Measurements from ENCODE around the gene GZMM.

DNA sequence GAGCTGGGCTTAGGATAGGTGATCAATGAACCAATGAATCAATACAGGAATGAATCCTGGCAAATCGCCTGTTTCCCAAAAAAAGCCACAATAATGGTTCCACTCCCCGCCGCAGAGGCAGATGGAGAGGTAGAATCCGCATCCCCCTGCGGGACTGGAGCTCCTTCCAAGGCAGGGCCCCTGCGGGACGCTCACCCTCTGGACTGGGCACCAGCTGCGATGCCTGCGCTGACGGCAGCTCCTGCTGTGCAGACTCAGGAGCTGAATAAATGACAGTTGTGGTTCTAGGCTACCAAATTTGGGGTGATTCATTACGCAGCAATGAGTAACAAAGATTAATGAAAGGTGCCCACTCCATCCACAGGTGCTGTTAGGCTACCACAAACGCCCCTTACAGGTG is 21.1 kb upstream of the GZMM start:
- TF ChIP-seq, protein P1, sequence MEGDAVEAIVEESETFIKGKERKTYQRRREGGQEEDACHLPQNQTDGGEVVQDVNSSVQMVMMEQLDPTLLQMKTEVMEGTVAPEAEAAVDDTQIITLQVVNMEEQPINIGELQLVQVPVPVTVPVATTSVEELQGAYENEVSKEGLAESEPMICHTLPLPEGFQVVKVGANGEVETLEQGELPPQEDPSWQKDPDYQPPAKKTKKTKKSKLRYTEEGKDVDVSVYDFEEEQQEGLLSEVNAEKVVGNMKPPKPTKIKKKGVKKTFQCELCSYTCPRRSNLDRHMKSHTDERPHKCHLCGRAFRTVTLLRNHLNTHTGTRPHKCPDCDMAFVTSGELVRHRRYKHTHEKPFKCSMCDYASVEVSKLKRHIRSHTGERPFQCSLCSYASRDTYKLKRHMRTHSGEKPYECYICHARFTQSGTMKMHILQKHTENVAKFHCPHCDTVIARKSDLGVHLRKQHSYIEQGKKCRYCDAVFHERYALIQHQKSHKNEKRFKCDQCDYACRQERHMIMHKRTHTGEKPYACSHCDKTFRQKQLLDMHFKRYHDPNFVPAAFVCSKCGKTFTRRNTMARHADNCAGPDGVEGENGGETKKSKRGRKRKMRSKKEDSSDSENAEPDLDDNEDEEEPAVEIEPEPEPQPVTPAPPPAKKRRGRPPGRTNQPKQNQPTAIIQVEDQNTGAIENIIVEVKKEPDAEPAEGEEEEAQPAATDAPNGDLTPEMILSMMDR (IDR thresholded peaks at IDR 0.05) = no peak
- TF ChIP-seq YY1 (IDR thresholded peaks at IDR 0.05; ENCODE audit: low read depth) (no peak), MAX (IDR thresholded peaks at IDR 0.05; ENCODE audit: low read depth) (no peak)
